RWPE2 (cell line): Measurements from ENCODE around the gene TMEM250.

ENCODE experiments used
- ATAC-seq: fragments of 200-7000 bp; cut with Tn5 transposase; 3 replicates; pipeline ENCODE4 v1.9.1; 2021; ENCODE audit warnings: low read depth
- DNase-seq: peaks from one replicate; pipeline ENCODE4 v3.0.0-alpha.2; 2020; ENCODE audit warnings: low spot score
- H3K27ac ChIP-seq: fragments of 450-650 bp; 2 replicates; pipeline ENCODE4 v1.5.1; 2017; ENCODE audit warnings: mild to moderate bottlenecking; ENCODE audit not compliant: poor library complexity, severe bottlenecking
- H3K27me3 ChIP-seq: fragments of 250-450 bp; sonication (Bioruptor Pico); 2 replicates; pipeline ENCODE4 v1.5.1; 2021; ENCODE audit warnings: mild to moderate bottlenecking, moderate library complexity; ENCODE audit not compliant: insufficient read depth, poor library complexity, severe bottlenecking
- H3K36me3 ChIP-seq: fragments of 250-450 bp; sonication (Bioruptor Pico); 2 replicates; pipeline ENCODE4 v1.5.1; 2020; ENCODE audit warnings: low read depth, mild to moderate bottlenecking, moderate library complexity
- H3K4me1 ChIP-seq: fragments of 250-450 bp; sonication (Bioruptor Pico); 2 replicates; pipeline ENCODE4 v1.5.1; 2021; ENCODE audit warnings: mild to moderate bottlenecking, moderate library complexity; ENCODE audit not compliant: insufficient read depth, poor library complexity, severe bottlenecking
- H3K4me3 ChIP-seq: fragments of 250-450 bp; sonication (Bioruptor Pico); 2 replicates; pipeline ENCODE4 v1.5.1; 2021; ENCODE audit warnings: mild to moderate bottlenecking, moderate library complexity; ENCODE audit not compliant: severe bottlenecking
- H3K9me3 ChIP-seq: fragments of 250-450 bp; sonication (Bioruptor Pico); 2 replicates; pipeline ENCODE4 v1.5.1; 2021; ENCODE audit warnings: mild to moderate bottlenecking, moderate library complexity; ENCODE audit not compliant: severe bottlenecking
- TF ChIP-seq, protein P1 (sequence below): fragments of 450-650 bp; IDR thresholded peaks from one replicate; pipeline ENCODE4 v1.5.1; 2017; ENCODE audit warnings: mild to moderate bottlenecking, moderate library complexity; ENCODE audit not compliant: poor library complexity, severe bottlenecking

TMEM250 gene

DNA sequence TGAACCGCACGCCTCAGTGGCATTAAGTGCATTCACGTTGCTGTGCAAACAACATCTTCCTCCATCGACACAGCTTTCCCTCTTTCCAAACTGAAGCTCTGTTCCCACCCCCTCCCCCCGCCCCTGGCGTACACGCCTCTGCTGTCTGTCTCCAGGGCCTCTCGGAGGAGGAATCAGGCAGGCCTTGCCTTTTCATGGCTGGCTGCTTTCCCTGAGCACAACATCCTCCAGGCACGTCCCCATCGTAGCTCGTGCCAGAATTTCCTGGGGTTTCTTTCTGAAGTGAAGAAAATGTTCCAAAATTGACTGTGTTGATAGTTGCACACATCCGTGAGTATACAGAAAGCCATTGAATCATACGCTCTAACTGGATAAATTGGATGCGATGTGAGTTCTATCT, 22.3 kb upstream of the TMEM250 start:
- ATAC-seq, result no peak
- H3K4me1 ChIP-seq, result no peaks in the 10 kb centered on the region
- H3K27ac ChIP-seq, result no peak overlapping the region
- H3K27me3 ChIP-seq, result no peaks in the 10 kb centered on the region
- no peaks in the 10 kb centered on the region for H3K36me3 ChIP-seq
- TF ChIP-seq, protein P1, sequence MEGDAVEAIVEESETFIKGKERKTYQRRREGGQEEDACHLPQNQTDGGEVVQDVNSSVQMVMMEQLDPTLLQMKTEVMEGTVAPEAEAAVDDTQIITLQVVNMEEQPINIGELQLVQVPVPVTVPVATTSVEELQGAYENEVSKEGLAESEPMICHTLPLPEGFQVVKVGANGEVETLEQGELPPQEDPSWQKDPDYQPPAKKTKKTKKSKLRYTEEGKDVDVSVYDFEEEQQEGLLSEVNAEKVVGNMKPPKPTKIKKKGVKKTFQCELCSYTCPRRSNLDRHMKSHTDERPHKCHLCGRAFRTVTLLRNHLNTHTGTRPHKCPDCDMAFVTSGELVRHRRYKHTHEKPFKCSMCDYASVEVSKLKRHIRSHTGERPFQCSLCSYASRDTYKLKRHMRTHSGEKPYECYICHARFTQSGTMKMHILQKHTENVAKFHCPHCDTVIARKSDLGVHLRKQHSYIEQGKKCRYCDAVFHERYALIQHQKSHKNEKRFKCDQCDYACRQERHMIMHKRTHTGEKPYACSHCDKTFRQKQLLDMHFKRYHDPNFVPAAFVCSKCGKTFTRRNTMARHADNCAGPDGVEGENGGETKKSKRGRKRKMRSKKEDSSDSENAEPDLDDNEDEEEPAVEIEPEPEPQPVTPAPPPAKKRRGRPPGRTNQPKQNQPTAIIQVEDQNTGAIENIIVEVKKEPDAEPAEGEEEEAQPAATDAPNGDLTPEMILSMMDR, result no peak
- H3K4me3 ChIP-seq, result no peak overlapping the region
- no peak for DNase-seq
- no peaks in the 10 kb centered on the region for H3K9me3 ChIP-seq

DNA sequence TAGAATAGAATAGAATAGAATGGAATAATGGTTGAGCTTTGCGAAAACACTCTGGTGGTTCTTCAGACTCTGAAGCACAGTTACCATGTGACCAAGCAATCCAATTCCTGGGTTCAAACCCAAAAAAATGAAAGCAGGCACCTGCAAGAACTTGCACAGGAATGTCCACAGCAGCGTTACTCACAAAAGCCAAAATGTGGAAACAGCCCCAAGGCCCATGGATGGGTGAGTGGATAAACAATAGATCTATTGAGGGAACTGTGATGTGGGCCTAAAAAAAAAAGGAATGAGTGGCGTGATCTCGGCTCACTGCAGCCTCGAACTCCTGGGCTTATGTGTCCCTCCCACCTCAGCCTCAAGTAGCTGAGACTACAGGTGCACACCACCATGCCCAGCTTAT, 21.4 kb upstream of the TMEM250 start:
- Histone ChIP-seq H3K9me3 (no peaks in the 10 kb centered on the region), H3K36me3 (no peaks in the 10 kb centered on the region), H3K4me1 (no peaks in the 10 kb centered on the region), H3K4me3 (no peak overlapping the region), H3K27me3 (peaks cover 3% of the 10 kb centered on the region), H3K27ac (no peak overlapping the region)
- no peak for ATAC-seq
- DNase-seq, result no peak
- TF ChIP-seq, protein P1, result no peak

DNA sequence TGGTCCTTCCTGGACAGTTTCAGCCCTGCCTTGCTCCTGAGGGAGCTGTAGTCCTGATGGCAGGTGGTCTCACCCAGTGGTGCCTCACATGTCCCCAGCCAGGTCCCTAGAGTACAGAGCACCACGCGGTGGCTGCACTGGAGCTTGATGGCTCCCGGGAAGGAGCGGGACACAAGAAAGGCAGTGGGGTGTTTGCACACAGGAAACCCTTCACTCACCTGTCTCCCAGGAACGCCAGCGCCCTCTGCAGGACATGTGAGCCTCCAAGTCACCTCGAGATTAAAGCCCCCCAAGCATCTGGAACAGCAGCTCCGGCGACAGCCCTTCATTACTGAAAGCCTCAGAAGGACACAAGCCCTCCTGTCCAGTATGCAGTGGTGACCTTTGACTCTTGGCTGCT, 19.9 kb upstream of the TMEM250 start:
- H3K4me3 ChIP-seq, result no peak overlapping the region
- no peak overlapping the region for H3K27ac ChIP-seq
- no peaks in the 10 kb centered on the region for H3K4me1 ChIP-seq
- no peak for ATAC-seq
- DNase-seq, result no peak
- no peaks in the 10 kb centered on the region for H3K36me3 ChIP-seq
- H3K27me3 ChIP-seq, result peaks cover 17% of the 10 kb centered on the region
- TF ChIP-seq, protein P1, result no peak
- no peaks in the 10 kb centered on the region for H3K9me3 ChIP-seq

DNA sequence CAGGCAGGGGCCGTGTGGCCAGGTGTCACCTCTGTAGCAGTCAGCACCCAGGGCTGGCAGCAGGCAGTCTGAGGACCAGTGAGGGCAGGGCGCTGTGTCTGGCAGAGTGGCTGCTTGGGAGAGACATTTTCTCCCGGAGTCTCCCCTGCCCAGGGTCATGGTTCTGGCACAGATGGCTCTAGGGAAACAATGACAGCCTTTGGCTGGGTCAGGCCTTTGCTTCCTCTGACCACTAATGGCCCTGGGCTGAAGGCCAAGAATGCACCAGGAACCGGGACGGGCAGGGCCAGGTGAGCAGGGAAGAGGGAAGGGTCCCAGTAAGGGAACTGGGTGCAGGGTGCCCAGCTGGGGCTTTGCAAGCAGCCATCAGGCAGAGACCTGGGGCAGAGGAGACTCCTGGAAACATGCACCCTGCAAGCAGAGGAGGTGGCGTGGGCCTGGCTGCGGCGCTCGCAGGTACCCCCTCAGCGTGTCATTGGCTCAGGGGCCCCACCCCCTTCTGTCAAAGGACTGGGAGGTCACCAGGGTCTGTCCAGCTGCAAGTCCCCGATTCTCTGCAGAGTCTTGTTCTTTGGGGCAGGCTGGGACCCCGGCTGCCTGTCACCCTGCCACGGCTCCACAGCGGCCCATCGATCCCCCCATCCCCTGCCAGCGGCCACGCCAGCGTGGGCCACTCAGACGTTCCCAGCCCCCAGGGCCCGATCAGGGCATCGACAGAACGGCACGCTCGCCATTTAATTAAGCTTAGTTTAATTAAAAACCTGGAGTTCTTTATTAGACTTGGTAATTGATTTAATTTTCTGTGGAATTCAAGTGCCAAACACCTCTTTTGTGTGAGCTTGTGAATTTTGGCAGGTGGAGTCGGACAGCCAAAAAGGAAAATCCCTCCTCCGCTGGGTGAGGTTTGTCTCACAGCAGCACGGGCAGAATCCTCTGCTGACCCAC, 18.9 kb upstream of the TMEM250 start:
- Histone ChIP-seq H3K4me3 (no peak overlapping the region), H3K36me3 (no peaks in the 10 kb centered on the region), H3K9me3 (no peaks in the 10 kb centered on the region), H3K27me3 (peaks cover 23% of the 10 kb centered on the region), H3K4me1 (no peaks in the 10 kb centered on the region), H3K27ac (no peak overlapping the region)
- ATAC-seq (peak; percentile 24; the same call in 1 of the 3 replicates), DNase-seq (no peak)
- TF ChIP-seq, protein P1, result no peak
